Fibroblast of lung (primary cell): ENCODE results near the gene NSMF. TPM values are rescaled to one million over a fixed set of nuclear protein-coding genes. Genes with fewer than 3 reads are reported as not detected.
A peak's percentile ranks its signal among the peaks of the same experiment; 100 is the strongest.

Experiments used
- DNase-seq, 2 donors: peaks; one replicate each; pipeline versions ENCODE4 v3.0.0 to v3.0.0-alpha.2; 2010; ENCODE audit warnings: low read depth in 2 of 2
- H2AFZ ChIP-seq: 2 replicates; pipeline ENCODE4 v1.5.1; 2012; ENCODE audit warnings: low read length, control low read depth, inconsistent platforms
- H3K27ac ChIP-seq: 2 replicates; pipeline ENCODE4 v1.5.1; 2011; ENCODE audit warnings: low read length, control low read depth; ENCODE audit not compliant: insufficient read depth
- H3K27me3 ChIP-seq: 2 replicates; pipeline ENCODE4 v1.5.1; 2011; ENCODE audit warnings: mild to moderate bottlenecking, low read length; ENCODE audit not compliant: control insufficient read depth, insufficient read depth
- H3K36me3 ChIP-seq: 2 replicates; pipeline ENCODE4 v1.5.1; 2011; ENCODE audit warnings: low read length; ENCODE audit not compliant: control insufficient read depth, insufficient read depth
- H3K4me1 ChIP-seq: 2 replicates; pipeline ENCODE4 v1.5.1; 2011; ENCODE audit warnings: low read length; ENCODE audit not compliant: control insufficient read depth, insufficient read depth; ENCODE audit errors: extremely low read depth
- H3K4me2 ChIP-seq: 2 replicates; pipeline ENCODE4 v1.5.1; 2011; ENCODE audit warnings: low read length, control low read depth; ENCODE audit not compliant: insufficient read depth; ENCODE audit errors: extremely low read depth
- H3K4me3 ChIP-seq, 4 experiments: fragments of 200-600 bp in 1 of 4; sonication (generic) in 1 of 4; replicated peaks in 1 of 4; 2 replicates each; pipeline ENCODE4 v1.5.1; 2011 to 2016; ENCODE audit warnings: low read length in 4 of 4, low read depth in 3 of 4, mild to moderate bottlenecking in 3 of 4, control low read depth in 2 of 4, inconsistent platforms in 1 of 4, mixed read lengths in 1 of 4; ENCODE audit not compliant: insufficient read depth in 1 of 4; ENCODE audit errors: control extremely low read depth in 1 of 4
- H3K79me2 ChIP-seq: 2 replicates; pipeline ENCODE4 v1.5.1; 2012; ENCODE audit warnings: mild to moderate bottlenecking, low read length, inconsistent platforms; ENCODE audit not compliant: control insufficient read depth, insufficient read depth
- H3K9ac ChIP-seq: 2 replicates; pipeline ENCODE4 v1.5.1; 2011; ENCODE audit warnings: mild to moderate bottlenecking, low read length, control low read depth; ENCODE audit not compliant: insufficient read depth
- H3K9me3 ChIP-seq: 2 replicates; pipeline ENCODE4 v1.5.1; 2012; ENCODE audit warnings: low read depth, low read length; ENCODE audit not compliant: control insufficient read depth, insufficient read depth
- H4K20me1 ChIP-seq: 2 replicates; pipeline ENCODE4 v1.5.1; 2011; ENCODE audit warnings: low read length; ENCODE audit not compliant: control insufficient read depth, insufficient read depth; ENCODE audit errors: extremely low read depth
- CTCF ChIP-seq, 2 donors: IDR thresholded peaks in 1 of 2; conservative IDR thresholded peaks in 1 of 2; 1 replicate in 1 of 2; 2 replicates in 1 of 2; pipeline ENCODE4 v1.5.1; 2011 to 2012; ENCODE audit warnings: low read length in 2 of 2, control low read depth in 1 of 2, inconsistent platforms in 1 of 2, low read depth in 1 of 2, mild to moderate bottlenecking in 1 of 2
- EZH2 ChIP-seq: IDR thresholded peaks from 2 replicates; pipeline ENCODE4 v1.5.1; 2012; ENCODE audit warnings: low read length, control low read depth, mild to moderate bottlenecking; ENCODE audit errors: missing control alignments
- polyA plus RNA-seq, 2 donors: library from polyadenylated mRNA; depleted of rRNA in 1 of 2; stranded (reverse) in 1 of 2; unstranded in 1 of 2; fragments of >200 nt; gene quantifications; 2 replicates each; pipeline ENCODE4 v1.2.1, GENCODE V29; 2011 to 2012; ENCODE audit warnings: missing spikeins in 1 of 2
- total RNA-seq: library from RNA; depleted of rRNA; stranded (reverse); fragments of >200 nt; gene quantifications from 2 replicates; pipeline ENCODE4 v1.2.1, GENCODE V29; 2014

The NSMF gene
- total and polyA plus RNA-seq, 2 donors (not counting 1 experiment from before 2014, with no cell fraction given): 13.4 to 15.0 TPM

GRCh38 chr9:137461663-137462395 is 2.7 kb upstream of the NSMF start:
- DNase-seq: peak in 1 of 2 donors; percentile 37
- H3K4me3 ChIP-seq: no peak overlapping the region
- H3K9me3 ChIP-seq: no peaks in the 10 kb centered on the region
- H4K20me1 ChIP-seq: no peaks in the 10 kb centered on the region
- no peak overlapping the region for H3K4me2 ChIP-seq
- no peak for TF ChIP-seq CTCF (conservative IDR thresholded peaks at IDR 0.05 in 1 of 2, IDR thresholded peaks at IDR 0.05 in 1 of 2; ENCODE audit: low read depth in 1 of 2, low read length in 2 of 2)
- TF ChIP-seq EZH2: no peak
- no peak overlapping the region for H3K9ac ChIP-seq
- H3K4me1 ChIP-seq: peaks cover 3% of the 10 kb centered on the region
- no peaks in the 10 kb centered on the region for H3K27me3 ChIP-seq
- H3K36me3 ChIP-seq: peaks cover 5% of the 10 kb centered on the region
- no peak overlapping the region for H2AFZ ChIP-seq
- H3K27ac ChIP-seq: no peak overlapping the region
- peaks cover 3% of the 10 kb centered on the region for H3K79me2 ChIP-seq

- no peak overlapping the region for H3K4me2 ChIP-seq
- no peak overlapping the region for H2AFZ ChIP-seq
These were observed 2.2 kb upstream of the NSMF start for GRCh38 chr9:137461316-137461662.

More at GRCh38 chr9:137461316-137461662, 2.2 kb upstream of the NSMF start:
- H3K4me1 ChIP-seq: peaks cover 3% of the 10 kb centered on the region
- TF ChIP-seq EZH2 (no peak), CTCF (conservative IDR thresholded peaks at IDR 0.05 in 1 of 2, IDR thresholded peaks at IDR 0.05 in 1 of 2; ENCODE audit: low read depth in 1 of 2, low read length in 2 of 2) (no peak)
- H3K27ac ChIP-seq: no peak overlapping the region
- no peak overlapping the region for H3K9ac ChIP-seq
- peaks cover 3% of the 10 kb centered on the region for H3K79me2 ChIP-seq
- H3K9me3 ChIP-seq: no peaks in the 10 kb centered on the region
- no peaks in the 10 kb centered on the region for H3K27me3 ChIP-seq
- peaks cover 5% of the 10 kb centered on the region for H3K36me3 ChIP-seq
- H4K20me1 ChIP-seq: no peaks in the 10 kb centered on the region
- no peak overlapping the region for H3K4me3 ChIP-seq
- no peak for DNase-seq
